Right atrium auricular region (tissue), 2 donors: ENCODE measurements around the gene SLC27A1. TPM values are rescaled to one million over a fixed set of nuclear protein-coding genes. Genes with fewer than 3 reads are reported as not detected.

Source experiments
- DNase-seq: peaks from one replicate; pipeline ENCODE4 v3.0.0-alpha.2; 2019; ENCODE audit warnings: low spot score
- H3K27ac ChIP-seq, 2 donors: fragments of 200-600 bp; sonication (generic); 1 replicate in 1 of 2; 2 replicates in 1 of 2; pipeline ENCODE4 v1.5.1; 2016 to 2019
- H3K27me3 ChIP-seq, 2 donors: fragments of 200-600 bp; sonication (generic); one replicate each; pipeline versions ENCODE4 v1.5.1 to v1.6.0; 2017 to 2019
- H3K36me3 ChIP-seq: fragments of 200-600 bp; sonication (generic); one replicate; pipeline ENCODE4 v1.5.1; 2016
- H3K4me1 ChIP-seq, 2 donors: fragments of 200-600 bp; sonication (generic); one replicate each; pipeline versions ENCODE4 v1.5.1 to v1.6.0; 2017 to 2019
- H3K4me3 ChIP-seq, 2 donors: fragments of 200-600 bp; sonication (generic); 1 replicate in 1 of 2; 2 replicates in 1 of 2; pipeline ENCODE4 v1.5.1; 2017 to 2019; ENCODE audit warnings: mild to moderate bottlenecking in 1 of 2, moderate library complexity in 1 of 2
- H3K9me3 ChIP-seq, 2 donors: fragments of 200-600 bp; sonication (generic); one replicate each; pipeline ENCODE4 v1.5.1; 2019
- total RNA-seq, 2 donors: library from RNA; depleted of rRNA; stranded (reverse); fragments of >200 nt; gene quantifications; one replicate each; pipeline ENCODE4 v1.1.0, GENCODE V29; 2016
- TF ChIP-seq, protein P1 (sequence below), 2 donors: fragments of 200-600 bp; sonication (generic); IDR thresholded peaks; one replicate each; pipeline ENCODE4 v1.5.1; 2019; ENCODE audit warnings: antibody characterized with exemption in 2 of 2

Gene SLC27A1
- total RNA-seq, 2 donors from 2014 or later = 31.2 to 65.6 TPM

DNA sequence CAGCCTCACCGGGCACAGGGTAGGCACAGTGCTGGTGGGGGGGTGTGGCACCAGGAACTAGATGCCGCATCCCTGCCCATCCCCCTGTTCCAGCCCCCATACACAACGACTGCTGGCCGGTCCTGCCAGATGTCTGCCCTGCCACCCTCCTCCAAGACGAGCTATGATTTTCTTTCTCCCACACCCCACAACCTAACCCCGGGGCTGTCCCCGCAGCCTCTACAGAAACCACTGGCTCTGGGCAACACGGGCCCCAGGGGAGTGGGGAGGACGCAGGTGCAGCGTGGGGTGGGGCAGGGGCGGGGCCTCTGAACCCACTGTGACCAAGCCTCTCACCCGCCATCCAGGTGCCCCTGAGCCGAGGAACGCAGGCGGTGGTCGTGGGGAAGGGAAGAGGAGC is 56.6 kb downstream of the SLC27A1 start:
- H3K27ac ChIP-seq = no peak overlapping the region
- DNase-seq = no peak
- no peaks in the 10 kb centered on the region for H3K27me3 ChIP-seq
- no peaks in the 10 kb centered on the region for H3K36me3 ChIP-seq
- peaks cover 0 to 5% of the 10 kb centered on the region in 2 donors for H3K4me1 ChIP-seq
- TF ChIP-seq, protein P1, sequence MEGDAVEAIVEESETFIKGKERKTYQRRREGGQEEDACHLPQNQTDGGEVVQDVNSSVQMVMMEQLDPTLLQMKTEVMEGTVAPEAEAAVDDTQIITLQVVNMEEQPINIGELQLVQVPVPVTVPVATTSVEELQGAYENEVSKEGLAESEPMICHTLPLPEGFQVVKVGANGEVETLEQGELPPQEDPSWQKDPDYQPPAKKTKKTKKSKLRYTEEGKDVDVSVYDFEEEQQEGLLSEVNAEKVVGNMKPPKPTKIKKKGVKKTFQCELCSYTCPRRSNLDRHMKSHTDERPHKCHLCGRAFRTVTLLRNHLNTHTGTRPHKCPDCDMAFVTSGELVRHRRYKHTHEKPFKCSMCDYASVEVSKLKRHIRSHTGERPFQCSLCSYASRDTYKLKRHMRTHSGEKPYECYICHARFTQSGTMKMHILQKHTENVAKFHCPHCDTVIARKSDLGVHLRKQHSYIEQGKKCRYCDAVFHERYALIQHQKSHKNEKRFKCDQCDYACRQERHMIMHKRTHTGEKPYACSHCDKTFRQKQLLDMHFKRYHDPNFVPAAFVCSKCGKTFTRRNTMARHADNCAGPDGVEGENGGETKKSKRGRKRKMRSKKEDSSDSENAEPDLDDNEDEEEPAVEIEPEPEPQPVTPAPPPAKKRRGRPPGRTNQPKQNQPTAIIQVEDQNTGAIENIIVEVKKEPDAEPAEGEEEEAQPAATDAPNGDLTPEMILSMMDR (IDR thresholded peaks at IDR 0.05) = no peak
- H3K9me3 ChIP-seq = peaks cover 0 to 4% of the 10 kb centered on the region in 2 donors
- no peak overlapping the region for H3K4me3 ChIP-seq

DNA sequence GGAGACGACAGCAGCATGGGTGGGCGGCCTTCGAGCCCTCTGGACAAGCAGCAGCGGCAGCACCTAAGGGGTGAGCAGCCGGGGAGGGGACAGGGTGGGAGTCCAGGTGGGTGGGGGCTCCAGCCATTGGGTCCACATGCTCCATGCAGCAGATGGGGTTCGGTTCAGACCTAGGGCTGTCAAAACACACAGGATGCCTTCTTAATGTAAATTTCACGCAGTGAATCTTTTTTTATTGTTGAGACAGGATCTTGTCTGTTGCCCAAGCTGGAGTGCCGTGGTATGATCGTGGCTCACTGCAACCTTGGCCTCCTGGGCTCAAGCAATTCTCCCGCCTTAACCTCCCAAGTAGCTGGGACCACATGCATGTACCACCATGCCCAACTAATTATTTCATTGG is 57.0 kb downstream of the SLC27A1 start:
- no peaks in the 10 kb centered on the region for H3K36me3 ChIP-seq
- H3K4me3 ChIP-seq = no peak overlapping the region
- TF ChIP-seq, protein P1 (IDR thresholded peaks at IDR 0.05) = no peak
- peaks cover 0 to 5% of the 10 kb centered on the region in 2 donors for H3K4me1 ChIP-seq
- no peak for DNase-seq
- H3K27ac ChIP-seq = no peak overlapping the region
- peaks cover 0 to 4% of the 10 kb centered on the region in 2 donors for H3K9me3 ChIP-seq
- H3K27me3 ChIP-seq = no peaks in the 10 kb centered on the region

DNA sequence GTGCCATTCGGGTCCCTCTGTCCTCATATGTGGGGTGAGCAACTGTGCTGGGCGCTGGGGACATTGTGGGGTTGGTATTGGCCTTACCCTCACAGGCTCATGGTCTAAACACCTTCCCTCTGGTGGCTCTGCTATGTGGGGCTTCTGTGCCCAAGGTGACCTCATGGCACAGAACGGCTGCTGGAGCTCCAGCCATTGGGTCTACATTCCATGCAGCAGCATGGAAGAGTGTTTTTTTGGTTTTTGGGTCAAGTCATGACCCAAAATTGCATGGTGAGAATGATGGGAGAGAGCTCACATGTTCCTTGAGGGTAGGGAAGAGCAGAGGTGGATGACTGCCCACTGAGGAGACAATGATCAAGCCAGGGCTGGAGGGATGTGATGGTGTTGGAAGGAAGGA is 58.3 kb downstream of the SLC27A1 start:
- H3K27ac ChIP-seq = no peak overlapping the region
- no peak overlapping the region for H3K4me3 ChIP-seq
- DNase-seq = no peak
- peaks cover 0 to 4% of the 10 kb centered on the region in 2 donors for H3K9me3 ChIP-seq
- H3K4me1 ChIP-seq = no peaks in the 10 kb centered on the region
- no peaks in the 10 kb centered on the region for H3K27me3 ChIP-seq
- no peaks in the 10 kb centered on the region for H3K36me3 ChIP-seq
- TF ChIP-seq, protein P1 (IDR thresholded peaks at IDR 0.05) = no peak

DNA sequence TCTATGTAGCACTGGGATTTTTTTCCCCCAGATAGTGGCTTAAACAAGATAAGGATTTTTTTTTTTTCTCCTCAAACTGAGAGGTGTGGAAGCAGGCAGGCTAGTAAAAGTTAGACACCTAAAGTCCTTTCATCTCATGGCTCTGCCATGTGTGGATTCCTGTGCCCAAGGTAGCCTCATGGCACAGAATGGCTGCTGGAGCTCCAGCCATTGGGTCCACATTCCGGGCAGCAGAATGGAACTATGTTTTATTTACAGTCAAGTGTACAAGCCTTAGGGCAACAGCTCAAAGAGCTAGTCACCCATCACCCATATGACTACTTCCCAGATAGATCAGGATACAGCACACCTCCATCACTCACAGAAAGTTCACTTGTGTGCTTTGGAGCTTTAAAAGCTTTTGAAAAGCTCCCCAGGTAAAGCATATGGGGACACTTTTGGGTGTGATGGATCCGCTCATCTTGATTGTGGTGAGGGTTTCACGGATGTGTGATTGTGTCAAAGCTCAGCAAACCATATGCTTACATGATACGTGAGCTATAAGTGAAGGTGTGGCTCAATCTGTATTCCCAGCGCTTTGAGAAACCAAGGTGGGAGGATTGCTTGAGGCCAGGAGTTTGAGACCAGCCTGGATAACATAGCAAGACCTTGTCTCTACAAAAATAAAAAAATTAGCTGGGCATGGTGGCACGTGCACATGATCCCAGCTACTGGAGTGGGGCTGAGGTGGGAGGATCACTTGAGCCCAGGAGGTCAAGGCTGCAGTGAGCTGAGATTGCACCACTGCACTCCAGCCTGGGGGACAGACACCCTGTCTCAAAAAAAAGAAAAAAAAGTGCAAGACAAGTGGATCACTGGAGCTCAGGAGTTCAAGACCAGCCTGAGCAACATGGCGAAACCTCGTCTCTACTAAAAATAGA is 59.2 kb downstream of the SLC27A1 start:
- Histone ChIP-seq H3K27ac (no peak overlapping the region), H3K9me3 (peaks cover 0 to 4% of the 10 kb centered on the region in 2 donors), H3K4me1 (no peaks in the 10 kb centered on the region), H3K27me3 (no peaks in the 10 kb centered on the region), H3K4me3 (no peak overlapping the region), H3K36me3 (no peaks in the 10 kb centered on the region)
- TF ChIP-seq, protein P1 (IDR thresholded peaks at IDR 0.05) = no peak
- no peak for DNase-seq

DNA sequence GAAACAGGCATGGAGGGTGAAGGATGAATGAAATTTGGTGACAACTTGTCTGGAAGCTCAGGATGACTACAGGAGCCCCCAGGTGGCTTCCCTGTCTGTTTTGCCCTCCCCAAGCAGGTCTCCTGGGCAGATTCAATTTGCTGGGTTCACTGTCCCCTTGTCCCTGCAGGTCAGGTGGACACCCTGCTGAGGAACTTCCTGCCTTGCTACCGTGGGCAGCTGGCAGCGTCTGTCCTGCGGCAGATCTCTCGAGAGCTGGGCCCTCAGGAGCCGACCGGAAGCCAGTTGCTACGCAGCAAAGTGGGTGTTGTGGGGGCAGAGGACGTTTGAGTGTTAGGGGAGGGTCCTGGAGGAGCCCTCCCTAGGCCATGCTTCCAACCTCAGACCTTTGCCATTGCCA is 60.3 kb downstream of the SLC27A1 start:
- TF ChIP-seq, protein P1 (IDR thresholded peaks at IDR 0.05) = no peak
- H3K4me1 ChIP-seq = no peaks in the 10 kb centered on the region
- H3K27ac ChIP-seq = no peak overlapping the region
- no peak overlapping the region for H3K4me3 ChIP-seq
- H3K9me3 ChIP-seq = peaks cover 0 to 4% of the 10 kb centered on the region in 2 donors
- H3K27me3 ChIP-seq = no peaks in the 10 kb centered on the region
- no peaks in the 10 kb centered on the region for H3K36me3 ChIP-seq
- DNase-seq = no peak
